Measurements from ENCODE around the gene ZBTB20.

DNA sequence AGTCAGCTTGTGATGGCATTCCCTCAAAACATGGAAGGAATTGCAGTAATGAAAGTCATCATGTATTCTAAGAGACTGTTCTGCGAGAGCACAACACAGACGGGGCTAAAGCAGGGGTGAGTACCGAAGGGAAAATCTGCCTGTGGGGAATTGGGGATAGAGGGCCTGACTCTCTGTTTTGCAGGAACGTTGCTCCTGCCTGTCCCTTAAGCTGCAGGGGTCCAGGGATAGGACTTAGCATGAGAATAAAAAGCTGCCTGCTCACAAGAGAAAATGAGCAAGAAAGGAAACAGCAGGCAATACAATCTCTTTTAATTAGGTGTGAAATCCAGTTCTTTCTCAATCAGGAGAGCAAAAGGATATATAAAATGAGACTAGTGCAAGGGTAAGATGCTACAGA, 791.0 kb downstream of the ZBTB20 start:
- TF ChIP-seq, protein P1, sequence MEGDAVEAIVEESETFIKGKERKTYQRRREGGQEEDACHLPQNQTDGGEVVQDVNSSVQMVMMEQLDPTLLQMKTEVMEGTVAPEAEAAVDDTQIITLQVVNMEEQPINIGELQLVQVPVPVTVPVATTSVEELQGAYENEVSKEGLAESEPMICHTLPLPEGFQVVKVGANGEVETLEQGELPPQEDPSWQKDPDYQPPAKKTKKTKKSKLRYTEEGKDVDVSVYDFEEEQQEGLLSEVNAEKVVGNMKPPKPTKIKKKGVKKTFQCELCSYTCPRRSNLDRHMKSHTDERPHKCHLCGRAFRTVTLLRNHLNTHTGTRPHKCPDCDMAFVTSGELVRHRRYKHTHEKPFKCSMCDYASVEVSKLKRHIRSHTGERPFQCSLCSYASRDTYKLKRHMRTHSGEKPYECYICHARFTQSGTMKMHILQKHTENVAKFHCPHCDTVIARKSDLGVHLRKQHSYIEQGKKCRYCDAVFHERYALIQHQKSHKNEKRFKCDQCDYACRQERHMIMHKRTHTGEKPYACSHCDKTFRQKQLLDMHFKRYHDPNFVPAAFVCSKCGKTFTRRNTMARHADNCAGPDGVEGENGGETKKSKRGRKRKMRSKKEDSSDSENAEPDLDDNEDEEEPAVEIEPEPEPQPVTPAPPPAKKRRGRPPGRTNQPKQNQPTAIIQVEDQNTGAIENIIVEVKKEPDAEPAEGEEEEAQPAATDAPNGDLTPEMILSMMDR (IDR thresholded peaks at IDR 0.05) = no peak
- no peak for TF ChIP-seq POLR2A (IDR thresholded peaks at IDR 0.05)

Data from thyroid gland (tissue), 4 donors.